MM.1S (cell line): ENCODE results near the gene FHIT.

Experiments used
- EZH2 ChIP-seq: fragments of 300-600 bp; sonication (generic); optimal IDR thresholded peaks from 2 replicates; pipeline ENCODE3; 2017; ENCODE audit warnings: low read depth, mild to moderate bottlenecking, antibody characterized with exemption, low read length, mixed read lengths
- EZH2phosphoT487 ChIP-seq: fragments of 300-600 bp; sonication (generic); IDR thresholded peaks from 2 replicates; pipeline ENCODE4 v1.6.1; 2018; ENCODE audit warnings: antibody characterized with exemption, low read length
- TF ChIP-seq, protein P1 (sequence below): fragments of 300-600 bp; sonication (generic); IDR thresholded peaks from 2 replicates; pipeline ENCODE4 v1.5.1; 2016; ENCODE audit warnings: antibody characterized with exemption, low read length, mixed read lengths

DNA sequence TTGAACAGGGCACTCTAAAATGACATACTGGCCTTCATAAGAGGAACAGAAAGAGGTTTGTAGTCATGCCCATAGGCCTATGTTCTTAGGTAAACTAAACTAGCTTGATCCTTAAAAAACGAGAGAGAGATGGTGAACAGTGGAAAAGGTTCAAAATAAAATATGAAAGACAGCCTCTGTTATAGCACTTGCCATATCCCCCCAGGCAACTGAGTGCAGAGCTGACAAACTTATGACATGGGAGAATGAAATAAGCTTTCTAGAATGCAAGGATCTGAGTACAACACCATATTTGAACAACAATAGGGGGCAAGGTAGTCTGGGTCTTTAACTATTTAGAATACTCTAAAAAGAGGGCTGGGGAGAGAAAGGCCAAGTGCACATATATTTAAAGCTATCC is 1500.9 kb downstream of the FHIT start:
- TF ChIP-seq, protein P1, sequence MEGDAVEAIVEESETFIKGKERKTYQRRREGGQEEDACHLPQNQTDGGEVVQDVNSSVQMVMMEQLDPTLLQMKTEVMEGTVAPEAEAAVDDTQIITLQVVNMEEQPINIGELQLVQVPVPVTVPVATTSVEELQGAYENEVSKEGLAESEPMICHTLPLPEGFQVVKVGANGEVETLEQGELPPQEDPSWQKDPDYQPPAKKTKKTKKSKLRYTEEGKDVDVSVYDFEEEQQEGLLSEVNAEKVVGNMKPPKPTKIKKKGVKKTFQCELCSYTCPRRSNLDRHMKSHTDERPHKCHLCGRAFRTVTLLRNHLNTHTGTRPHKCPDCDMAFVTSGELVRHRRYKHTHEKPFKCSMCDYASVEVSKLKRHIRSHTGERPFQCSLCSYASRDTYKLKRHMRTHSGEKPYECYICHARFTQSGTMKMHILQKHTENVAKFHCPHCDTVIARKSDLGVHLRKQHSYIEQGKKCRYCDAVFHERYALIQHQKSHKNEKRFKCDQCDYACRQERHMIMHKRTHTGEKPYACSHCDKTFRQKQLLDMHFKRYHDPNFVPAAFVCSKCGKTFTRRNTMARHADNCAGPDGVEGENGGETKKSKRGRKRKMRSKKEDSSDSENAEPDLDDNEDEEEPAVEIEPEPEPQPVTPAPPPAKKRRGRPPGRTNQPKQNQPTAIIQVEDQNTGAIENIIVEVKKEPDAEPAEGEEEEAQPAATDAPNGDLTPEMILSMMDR = no peak
- no peak for TF ChIP-seq EZH2
- TF ChIP-seq EZH2phosphoT487 = no peak
